ENCODE results near the gene TM2D3. TPM values are rescaled to one million over a fixed set of nuclear protein-coding genes. Genes with fewer than 3 reads are reported as not detected.
A peak's percentile ranks its signal among the peaks of the same experiment; 100 is the strongest.

TM2D3 gene
- polyA plus RNA-seq, 10 donors: 35.6 to 48.0 (median 40.2) TPM

DNA sequence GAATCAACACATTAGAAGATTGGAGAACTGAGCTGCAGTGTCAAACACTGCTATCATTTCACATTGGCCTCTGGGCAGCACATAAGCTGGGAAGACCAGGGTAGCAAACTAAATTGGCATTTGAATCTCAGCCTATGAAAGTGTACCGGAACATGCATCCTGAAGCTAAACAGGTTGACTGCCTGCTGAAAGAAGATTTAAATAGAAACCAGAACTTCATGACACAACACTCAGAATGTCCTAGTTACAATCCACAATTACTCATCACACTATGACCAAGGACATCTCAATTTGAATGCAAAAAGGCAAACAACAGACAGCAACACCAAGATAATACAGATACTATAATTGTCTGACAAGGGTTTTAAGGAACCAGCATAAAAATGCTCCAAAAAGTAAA is 26.2 kb downstream of the TM2D3 start:
- DNase-seq: no peak

DNA sequence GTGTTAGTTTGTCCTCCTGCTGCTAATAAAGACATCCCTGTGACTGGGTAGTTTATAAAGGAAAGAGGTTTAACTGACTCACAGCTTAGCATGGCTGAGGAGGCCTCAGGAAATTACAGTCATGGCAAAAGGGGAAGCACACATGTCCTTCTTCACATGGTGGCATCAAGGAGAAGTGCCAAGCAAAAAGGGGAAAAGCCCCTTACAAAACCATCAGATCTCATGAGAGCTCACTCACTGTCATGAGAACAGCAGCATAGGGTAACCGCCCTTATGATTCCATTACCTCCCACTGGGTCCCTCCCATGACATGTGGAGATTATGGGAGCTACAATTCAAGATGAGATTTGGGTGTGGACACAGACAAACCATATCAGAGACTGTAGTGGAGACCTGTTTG is 27.0 kb downstream of the TM2D3 start:
- DNase-seq: no peak

DNA sequence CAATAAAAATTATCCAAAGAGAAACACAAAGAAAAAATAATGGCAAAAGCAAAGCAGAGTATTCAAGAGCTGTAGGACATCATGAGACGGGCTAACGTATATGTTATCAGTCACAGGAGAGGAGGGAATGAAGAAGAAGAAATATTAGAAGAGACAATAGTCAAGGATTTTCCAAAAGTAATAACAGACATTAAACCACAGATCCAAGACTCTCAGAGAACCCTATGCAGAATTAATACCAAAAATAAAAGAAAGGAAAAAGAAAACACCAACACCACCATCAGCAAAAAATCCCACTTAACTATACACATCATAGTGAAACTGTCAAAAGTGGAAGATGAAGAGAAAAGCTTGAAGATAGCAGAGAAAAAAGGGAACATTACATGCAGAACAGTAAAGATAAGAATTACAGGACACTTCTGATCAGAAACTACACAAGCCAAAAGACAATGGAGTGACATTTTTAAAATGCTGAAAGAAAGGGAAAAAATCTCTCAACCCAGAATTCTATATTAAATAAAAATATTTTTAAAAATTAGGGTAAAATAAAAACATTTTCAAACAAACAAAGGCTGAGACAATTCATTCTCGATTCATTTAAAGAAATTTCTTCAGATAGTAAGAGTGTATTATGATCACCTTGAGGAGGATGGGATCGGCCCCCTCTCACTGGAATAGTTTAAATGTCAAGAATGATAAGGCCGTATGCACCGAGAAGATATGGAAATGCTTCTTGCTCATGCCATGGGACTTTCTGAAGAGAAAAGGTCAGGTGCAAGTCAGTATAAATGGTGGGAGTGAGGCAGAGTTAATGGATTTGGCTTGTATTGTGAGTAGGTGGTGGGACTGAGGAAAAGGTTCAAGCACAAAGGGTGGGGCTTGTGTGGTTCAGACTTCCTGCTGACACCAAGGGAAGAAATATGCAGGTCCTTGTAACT is 28.5 kb downstream of the TM2D3 start:
- no peak for DNase-seq

DNA sequence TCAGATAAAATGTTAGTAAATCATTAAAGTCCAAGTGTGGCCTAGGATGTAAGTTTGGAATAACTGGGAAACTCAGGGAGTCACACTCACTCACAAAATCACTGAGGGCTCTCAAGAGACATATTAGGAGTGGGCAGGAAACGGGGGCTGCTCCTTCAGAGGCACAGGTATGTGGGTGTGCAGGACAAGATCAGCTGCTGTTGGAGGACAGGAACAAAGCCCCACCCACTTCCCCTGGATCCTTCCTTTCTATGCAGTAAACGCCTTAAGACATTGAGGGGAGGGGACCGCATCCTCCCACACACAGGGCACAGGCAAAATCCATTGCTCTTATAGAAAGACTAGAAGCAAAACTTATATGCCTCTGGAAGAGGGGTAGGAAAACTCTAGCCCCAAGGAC is 30.2 kb downstream of the TM2D3 start:
- DNase-seq: no peak

DNA sequence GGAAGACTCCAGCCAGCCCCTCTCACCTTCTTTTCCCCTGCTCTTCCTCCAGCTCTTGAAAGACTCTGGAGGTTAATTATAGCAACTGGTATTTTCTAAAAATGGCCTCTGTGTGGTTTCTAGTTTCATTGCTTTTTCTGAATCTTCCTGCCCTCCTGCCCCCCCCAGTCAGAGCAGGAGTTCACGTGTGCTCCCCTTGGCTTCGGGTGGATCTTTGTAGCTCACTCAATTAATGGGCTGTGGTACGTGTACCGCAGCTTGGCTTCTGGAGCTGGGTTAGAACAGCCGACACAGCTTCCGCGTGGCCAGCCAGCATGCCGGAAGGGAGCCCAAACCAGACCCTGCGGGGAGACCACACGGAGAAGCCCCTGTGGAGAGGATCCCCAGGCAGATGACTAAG is 31.5 kb downstream of the TM2D3 start:
- no peak for DNase-seq

DNA sequence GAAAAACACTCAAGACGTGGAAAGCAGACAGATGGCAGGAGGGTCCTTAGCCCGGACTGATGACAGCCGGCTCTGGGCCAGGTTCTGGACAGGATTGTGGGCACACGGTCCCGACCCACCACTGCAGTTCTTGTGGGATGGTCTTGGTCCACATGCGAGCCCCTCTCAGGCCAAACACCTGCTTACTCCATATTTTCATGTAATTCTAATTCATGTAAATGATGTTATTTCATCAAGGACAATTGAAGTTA is 32.6 kb downstream of the TM2D3 start:
- DNase-seq: no peak

DNA sequence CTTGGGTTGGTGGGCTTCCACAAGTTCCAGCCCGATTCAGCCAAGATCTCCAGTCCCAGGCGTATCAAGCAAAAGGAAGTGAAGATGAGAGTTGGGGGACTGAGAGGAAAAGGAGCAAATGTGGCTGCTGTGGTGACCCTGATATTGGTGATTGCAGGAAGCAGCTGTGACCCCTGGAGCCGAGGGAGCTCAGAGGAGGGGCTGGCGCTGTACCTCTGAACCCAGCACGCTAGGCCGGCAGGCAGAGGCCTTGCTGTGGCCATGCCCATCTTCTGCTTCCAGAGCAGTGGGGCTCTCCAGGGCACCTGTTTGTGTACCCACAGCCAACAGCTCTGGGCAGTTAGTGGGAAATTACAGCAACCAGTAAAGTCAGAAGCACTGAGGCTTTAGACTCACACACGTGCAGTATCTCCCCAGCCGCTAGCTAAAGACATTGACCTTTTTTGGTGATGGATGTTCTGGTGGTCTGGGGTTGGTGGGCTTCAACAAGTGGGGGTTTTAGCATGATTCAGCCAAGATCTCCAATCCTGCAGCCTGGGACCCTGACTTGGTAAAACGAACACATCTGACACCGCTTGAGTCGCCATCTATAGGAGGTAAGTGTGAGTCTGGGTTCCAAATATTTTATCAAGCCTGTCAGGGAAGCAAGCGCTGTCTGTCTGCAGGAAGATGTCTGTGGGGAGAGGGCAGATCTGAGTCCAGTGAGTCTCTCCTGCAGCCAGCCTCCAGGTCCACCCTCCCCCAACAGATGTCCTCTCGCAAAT is 33.1 kb downstream of the TM2D3 start:
- peak in 1 of 3 donors; percentile 26 for DNase-seq

DNA sequence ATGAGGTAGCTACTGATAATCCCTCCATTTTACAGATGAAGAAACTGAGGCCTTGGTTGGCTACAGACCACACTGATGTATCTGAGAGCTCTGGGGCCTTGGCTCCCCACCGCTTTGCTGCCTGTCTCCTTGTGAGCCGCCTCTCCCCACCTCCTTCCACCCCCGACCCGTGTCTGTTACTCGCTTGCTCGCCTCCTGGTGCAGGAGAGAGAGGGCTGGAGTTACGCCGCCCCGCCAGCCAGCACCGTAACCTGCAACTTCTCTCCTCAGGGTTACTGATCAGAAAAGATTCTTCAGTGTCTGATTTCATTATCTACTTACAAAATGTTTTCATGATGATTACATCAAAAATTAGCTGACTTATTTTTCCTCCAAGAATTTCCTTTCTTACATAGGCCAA is 34.1 kb downstream of the TM2D3 start:
- no peak for DNase-seq

DNA sequence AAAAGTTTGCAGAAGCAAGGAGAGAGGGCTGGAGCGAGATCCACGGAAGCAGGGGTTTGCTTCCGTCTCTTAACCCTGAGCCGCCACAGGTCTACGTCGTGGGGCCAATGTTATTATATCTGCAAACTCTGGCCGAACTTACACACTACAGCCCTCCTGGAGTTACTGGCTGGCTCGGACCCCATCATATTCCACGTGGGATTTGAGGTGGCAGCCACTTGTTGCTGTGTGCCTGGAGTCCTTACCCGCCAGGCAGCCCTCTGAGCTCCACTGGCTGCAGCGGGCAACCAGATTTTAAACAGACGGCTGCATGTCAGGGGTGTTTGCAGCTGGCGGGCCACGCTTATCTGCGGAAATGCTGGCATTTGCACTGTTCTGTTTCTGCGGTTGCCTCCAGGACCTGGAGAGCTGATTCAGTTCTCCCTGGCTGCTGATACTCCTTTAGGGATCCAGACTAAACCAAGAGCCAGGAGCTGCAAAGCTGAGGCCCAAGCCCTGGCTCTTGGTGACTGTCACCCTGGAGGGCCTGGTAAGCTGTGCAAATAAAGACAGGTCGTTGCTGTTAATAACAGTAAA is 34.7 kb downstream of the TM2D3 start:
- DNase-seq: peak in 1 of 3 donors; percentile 46

DNA sequence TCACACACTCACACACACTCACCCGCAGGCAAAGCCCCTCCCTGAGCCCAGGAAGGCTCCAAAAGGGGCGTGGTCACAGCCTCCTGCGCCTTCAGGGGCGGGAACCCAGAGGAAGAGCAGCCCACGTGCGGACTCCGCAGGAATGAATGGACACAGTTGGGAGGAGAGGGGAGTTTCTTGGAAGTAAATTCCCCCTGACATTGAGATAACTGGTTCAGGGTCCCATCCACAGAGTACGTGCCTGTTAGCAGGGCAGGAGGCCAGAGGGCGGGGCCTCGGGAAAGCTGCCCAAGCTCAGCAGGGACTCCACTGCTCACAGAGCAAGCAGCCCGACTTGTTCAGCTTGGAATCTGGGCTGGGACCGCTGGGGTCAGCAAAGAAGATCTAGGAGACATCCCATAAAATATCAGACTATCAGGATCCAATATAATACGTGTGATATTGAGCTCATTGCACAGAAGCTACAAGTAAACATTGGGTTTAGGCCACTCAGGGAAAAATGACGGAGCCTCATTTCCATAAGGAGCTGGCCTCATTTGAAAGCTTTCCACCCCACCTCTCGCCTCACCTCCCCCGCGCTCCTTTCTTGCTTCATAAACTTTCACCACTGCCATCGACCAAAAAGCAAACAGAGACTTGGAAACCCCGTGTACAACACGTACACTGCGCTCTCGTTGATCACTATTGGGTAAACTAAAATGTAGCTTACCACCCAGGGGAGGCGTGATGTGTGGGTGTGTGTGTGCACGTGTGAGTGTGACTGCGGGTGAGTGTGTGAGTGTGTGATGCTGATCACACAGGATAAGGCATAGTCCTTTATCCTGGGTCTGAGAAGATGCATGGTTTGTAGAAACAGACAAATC is 36.0 kb downstream of the TM2D3 start:
- DNase-seq: peak; percentile 68 to 88 (median 69)

DNA sequence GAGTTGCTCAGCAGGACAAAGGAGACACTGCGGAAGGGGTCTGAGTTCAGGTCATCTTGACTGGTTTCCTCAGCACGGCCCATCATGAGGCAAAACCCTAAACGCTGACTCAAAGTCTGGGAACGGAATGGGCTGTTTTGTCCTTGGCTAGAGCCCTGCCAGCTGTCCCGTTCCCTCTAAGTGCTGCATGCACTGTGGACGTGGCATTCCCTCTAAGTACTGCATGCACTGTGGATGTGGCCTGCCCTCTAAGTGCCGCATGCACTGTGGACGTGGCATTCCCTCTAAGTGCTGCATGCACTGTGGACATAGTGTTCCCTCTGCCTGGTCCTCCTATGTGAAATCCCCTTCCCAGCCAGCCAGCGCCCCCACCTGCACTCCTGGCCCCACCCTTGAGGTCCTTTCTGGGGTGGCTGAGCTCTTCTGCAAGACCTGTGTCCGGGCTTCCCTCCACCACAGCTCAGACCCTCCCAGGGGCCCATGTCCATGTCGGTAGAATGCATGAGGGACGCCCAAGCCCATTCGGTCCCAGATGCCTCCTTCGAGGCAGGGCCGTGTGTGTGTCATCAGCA is 36.7 kb downstream of the TM2D3 start:
- peak in 1 of 3 donors; percentile 62 for DNase-seq

DNA sequence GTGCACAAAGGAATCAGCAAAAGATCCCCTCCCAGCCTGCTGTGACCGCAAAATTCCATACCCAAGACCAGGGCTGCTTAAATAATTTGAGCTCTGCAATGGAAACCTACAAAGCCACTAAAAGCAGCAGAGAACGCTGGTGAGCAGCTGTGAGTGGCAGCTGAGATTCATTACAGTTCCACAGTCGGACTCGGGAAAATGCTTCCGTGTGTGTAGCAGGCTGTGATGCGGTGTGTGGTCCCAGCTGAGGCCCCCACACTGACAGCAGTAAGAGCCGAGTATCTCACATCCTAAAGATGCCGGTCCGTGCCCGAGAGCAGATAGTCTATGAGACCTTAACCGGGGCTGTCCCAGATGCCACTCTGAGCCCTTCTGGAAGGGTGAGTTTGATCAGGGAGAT is 37.4 kb downstream of the TM2D3 start:
- peak in 1 of 3 donors; percentile 48 for DNase-seq

DNA sequence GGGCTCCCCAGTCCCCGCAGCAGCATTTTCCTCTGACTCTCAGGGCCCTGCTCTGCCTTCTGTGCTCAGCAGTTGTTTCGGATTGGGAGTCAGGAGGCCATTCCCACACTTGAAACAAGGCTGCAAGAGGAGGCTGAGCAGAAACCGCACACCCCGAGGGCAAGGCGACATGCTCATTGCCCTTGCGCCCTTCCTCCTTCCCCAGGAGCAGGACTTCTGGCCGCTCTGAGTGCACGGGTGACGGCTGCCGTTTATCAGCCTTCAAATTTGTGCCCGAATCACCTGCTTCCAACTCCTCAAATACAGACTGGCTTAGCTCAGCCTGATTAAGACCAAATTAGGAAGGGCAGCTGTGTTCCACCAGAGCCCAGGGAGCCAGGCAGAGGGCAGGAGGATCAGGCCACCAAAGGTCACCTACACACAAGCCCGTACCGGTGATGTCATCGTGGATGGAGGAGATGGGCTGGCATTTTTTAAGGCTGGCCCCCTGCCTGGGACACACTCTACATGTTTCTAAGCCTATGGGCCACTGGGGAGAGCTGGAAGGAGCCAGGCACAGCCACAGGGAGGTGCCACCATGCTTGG is 38.1 kb downstream of the TM2D3 start:
- DNase-seq: no peak

DNA sequence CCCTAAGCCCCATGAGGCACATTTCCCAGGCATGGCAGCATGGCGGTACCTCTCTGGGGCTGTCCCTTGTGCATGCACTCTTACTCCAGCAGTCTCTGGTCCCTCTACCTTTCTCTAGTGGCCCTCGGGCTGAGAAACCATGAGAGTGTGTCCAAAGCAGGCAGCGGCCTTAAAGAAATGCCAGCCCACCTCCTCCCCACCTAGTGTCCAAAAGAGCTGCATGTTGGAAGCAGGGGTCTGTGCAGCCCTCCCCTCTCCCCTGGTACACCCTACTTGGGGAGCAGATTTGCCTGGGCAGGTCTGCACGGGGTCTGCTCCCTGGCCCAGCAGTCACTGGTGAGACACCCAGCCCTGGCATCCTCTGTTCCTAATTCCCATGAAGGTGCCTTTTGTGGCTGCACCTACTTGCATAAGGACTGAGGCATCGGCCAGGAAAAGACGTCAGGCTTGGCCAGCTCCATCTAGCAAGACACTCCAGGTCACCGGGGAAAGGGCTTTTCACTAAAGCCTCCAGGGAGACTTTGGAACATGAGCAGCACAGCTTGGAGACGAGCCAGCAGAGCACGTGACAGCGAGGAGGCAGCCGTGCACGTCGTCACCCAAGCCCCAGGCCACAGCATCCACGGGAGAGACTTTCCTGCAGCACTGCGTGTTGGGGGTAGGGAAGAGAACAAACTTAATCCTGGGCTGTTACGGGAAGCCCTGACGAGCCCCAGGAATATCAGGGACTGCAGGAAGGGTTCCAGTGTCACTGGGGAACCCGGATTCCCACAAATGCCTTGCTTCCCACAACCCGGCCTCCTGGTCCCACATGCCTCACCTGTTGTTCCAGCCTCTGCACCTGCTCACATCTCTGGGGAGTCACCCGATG is 38.8 kb downstream of the TM2D3 start:
- peak; percentile 62 to 81 (median 66) for DNase-seq

DNA sequence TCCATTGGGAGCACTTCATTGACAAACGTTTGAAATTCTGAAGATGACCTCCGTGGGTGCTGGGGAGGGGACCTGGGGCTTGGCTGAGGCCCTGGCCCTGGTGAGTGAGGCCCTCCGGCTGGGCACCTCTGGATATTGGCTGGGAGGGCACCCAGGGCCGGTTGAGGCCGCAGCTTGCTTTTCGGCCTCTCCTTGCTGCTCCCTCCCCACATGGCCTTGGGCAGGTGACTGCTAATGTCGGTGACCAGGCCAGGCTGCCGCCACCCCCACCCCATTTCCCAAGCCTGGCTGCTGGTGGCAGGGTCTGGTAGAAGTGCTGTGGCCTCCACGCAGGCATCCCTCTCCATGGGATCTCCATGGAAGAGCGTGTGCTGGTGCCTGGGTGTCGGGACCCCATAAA is 39.5 kb downstream of the TM2D3 start:
- no peak for DNase-seq

DNA sequence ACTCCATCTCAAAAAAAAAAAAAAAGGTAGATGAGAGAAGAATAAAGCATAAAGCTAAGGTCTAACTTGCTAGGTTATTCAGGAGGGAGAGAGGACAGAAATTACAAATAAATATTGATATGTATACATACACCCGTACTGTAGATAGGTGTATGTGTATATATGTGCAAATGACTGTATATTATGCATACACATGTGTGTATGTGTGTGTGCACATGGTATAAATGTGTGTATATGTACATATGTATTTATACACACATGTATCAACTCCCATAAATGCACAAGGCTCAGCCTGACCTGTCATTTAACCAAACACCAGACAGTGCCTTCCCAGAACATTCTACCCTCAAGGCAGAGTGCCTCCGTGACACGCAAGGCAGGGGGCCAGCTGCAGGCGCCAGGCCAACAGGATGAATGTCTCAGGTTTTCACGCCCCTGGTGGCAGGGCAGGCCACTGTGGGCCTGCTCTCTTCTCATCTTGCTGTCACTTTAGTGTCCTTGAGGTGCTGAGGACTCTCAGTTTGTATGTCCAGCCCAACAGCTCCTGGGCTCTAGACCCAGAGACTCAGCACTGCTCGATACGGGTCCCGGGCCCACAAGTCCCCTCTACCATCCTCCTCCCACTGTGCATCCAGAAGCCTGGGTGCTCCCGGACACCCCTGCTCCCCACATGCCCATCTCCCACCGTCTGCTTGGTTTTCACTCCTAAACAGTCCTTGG is 40.4 kb downstream of the TM2D3 start:
- no peak for DNase-seq

DNA sequence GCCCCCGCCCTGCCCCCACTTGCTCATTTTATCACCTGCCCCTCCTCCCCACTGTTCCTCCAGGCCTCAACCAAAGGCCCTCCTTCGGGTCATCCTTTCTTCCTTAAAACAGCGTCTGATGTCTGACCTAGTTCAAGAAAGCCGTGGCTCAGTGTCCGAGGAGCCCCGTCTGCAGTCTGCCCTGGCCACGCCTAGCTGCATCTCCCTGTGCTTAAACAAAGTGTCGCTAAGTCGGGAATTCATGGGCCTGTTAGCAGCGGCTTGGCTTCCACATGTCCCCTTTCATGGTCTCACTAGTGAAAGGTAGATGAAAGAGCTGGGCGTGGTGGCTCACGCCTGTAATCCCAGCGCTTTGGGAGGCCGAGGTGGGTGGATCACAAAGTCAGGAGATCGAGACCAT is 41.2 kb downstream of the TM2D3 start:
- DNase-seq: no peak

DNA sequence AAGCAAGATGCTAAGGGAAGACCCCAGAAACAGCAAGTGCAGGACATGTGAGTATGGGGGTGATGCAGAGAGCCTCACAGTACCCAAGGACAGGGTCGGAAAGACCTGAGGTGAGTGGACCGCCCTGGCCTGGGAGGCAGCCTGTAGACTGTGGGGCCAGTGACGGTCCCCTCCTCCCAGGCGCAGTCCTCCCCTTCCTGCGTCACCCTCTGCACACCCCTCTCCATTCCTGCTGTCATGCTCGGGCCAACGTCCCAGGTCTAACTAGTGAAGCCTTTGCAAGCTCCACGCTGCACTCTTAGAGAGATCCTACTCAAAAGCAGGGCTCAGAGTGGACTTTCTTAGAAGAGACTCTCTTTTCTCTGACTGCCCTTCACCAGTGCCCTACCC is 41.6 kb downstream of the TM2D3 start:
- no peak for DNase-seq

All from muscle of back (tissue), 11 donors.